ENCODE measurements around the gene TMC1. TPM values are rescaled to one million over a fixed set of nuclear protein-coding genes. Genes with fewer than 3 reads are reported as not detected.

TMC1 gene
- total and polyA plus RNA-seq, 10 of the 15 experiments (the other 5 are each of a cell fraction or from before 2014, with no cell fraction given) = 0.06 to 0.94 (median 0.40) TPM; not detected in 1

DNA sequence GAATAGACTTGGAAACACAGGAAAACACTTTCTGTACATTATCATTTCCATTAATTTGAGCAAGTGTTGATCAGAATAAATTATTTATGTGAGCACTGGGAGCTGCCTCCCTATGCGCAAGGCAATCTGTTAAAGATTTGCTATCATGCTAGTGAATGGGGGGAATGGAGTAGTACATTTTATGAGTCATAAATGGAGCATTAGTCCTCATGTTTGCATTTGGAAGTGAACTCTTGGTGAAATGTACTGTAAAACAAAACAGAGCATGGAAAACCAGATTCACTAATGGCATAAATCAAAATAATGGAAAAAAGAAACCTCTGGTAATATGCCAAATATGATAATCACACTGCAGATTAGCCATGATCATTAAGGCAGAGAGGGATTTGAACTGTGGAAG, 40.5 kb upstream of the TMC1 start:
- ChIA-PET SMC1A (ENCODE audit: uncharacterized antibody, unreplicated experiment) (interaction anchor here (1.1 to 2.0 kb wide), 3 partner anchors 16 to 118 kb away, joined by 3 to 5 read pairs (median 3); no protein-coding TSS in a partner anchor), RAD21 (ENCODE audit: unreplicated experiment) (no interaction called here), POLR2A (interaction anchor here (1.8 to 2.0 kb wide), 2 partner anchors 10 to 29 kb away, joined by 4 to 7 read pairs; no protein-coding TSS in a partner anchor), CTCF (interaction anchor here (1.2 to 1.5 kb wide), 2 partner anchors 15 kb away, joined by 3 to 5 read pairs; no protein-coding TSS in a partner anchor)
- Histone ChIP-seq H3K9me3 (replicated peaks; ENCODE audit: control insufficient read depth, insufficient read depth, low read length) (no peaks in the 10 kb centered on the region; the same call in 2 of the 3 replicates), H3K36me3 (ENCODE audit: control insufficient read depth in 2 of 2, insufficient read depth in 2 of 2, low read length in 1 of 2) (no peaks in the 10 kb centered on the region), H3K4me2 (ENCODE audit: control insufficient read depth, insufficient read depth) (no peak overlapping the region), H3K79me2 (ENCODE audit: control insufficient read depth, insufficient read depth, low read length) (no peaks in the 10 kb centered on the region), H3K4me3 (no peak overlapping the region), H2AFZ (ENCODE audit: control insufficient read depth, low read depth, low read length) (no peak overlapping the region), H3K4me1 (ENCODE audit: control insufficient read depth, insufficient read depth, low read length) (no peaks in the 10 kb centered on the region; the same call in 1 of the 2 replicates), H3K9ac (ENCODE audit: control insufficient read depth, insufficient read depth, low read length) (no peak overlapping the region), H4K20me1 (ENCODE audit: control insufficient read depth, insufficient read depth) (no peaks in the 10 kb centered on the region), H3K27me3 (replicated peaks in 1 of 2; ENCODE audit: control insufficient read depth in 2 of 2, insufficient read depth in 2 of 2, low read length in 1 of 2) (no peaks in the 10 kb centered on the region), H3K27ac (ENCODE audit: control insufficient read depth, insufficient read depth) (no peak overlapping the region)
- 100% methylated on average over 1 of the region's 1 CpG for WGBS (ENCODE audit: insufficient coverage, insufficient replicate concordance, low lambda C conversion rate, missing lambda C conversion rate)
- TF ChIP-seq NFXL1 (IDR thresholded peaks at IDR 0.05; ENCODE audit: borderline replicate concordance) (no peak), POLR2AphosphoS2 (IDR thresholded peaks at IDR 0.05; ENCODE audit: low read depth, low read length) (no peak), IRF4 (IDR thresholded peaks at IDR 0.05; ENCODE audit: low read depth, low read length) (no peak), SUZ12 (IDR thresholded peaks at IDR 0.05; ENCODE audit: unreplicated experiment) (no peak), GATAD2B (conservative IDR thresholded peaks at IDR 0.05; ENCODE audit: low read depth) (no peak), POLR2A (IDR thresholded peaks at IDR 0.05; ENCODE audit: low read depth, low read length) (no peak), ZNF24 (IDR thresholded peaks at IDR 0.05) (no peak)
- TF ChIP-seq, protein P1, sequence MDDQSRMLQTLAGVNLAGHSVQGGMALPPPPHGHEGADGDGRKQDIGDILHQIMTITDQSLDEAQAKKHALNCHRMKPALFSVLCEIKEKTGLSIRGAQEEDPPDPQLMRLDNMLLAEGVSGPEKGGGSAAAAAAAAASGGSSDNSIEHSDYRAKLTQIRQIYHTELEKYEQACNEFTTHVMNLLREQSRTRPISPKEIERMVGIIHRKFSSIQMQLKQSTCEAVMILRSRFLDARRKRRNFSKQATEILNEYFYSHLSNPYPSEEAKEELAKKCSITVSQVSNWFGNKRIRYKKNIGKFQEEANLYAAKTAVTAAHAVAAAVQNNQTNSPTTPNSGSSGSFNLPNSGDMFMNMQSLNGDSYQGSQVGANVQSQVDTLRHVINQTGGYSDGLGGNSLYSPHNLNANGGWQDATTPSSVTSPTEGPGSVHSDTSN (IDR thresholded peaks at IDR 0.05; ENCODE audit: insufficient replicate concordance, low read depth, low read length) = no peak
- TF ChIP-seq, protein P2, sequence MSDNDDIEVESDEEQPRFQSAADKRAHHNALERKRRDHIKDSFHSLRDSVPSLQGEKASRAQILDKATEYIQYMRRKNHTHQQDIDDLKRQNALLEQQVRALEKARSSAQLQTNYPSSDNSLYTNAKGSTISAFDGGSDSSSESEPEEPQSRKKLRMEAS (IDR thresholded peaks at IDR 0.05; ENCODE audit: low read depth, low read length) = no peak
- TF ChIP-seq, protein P3, sequence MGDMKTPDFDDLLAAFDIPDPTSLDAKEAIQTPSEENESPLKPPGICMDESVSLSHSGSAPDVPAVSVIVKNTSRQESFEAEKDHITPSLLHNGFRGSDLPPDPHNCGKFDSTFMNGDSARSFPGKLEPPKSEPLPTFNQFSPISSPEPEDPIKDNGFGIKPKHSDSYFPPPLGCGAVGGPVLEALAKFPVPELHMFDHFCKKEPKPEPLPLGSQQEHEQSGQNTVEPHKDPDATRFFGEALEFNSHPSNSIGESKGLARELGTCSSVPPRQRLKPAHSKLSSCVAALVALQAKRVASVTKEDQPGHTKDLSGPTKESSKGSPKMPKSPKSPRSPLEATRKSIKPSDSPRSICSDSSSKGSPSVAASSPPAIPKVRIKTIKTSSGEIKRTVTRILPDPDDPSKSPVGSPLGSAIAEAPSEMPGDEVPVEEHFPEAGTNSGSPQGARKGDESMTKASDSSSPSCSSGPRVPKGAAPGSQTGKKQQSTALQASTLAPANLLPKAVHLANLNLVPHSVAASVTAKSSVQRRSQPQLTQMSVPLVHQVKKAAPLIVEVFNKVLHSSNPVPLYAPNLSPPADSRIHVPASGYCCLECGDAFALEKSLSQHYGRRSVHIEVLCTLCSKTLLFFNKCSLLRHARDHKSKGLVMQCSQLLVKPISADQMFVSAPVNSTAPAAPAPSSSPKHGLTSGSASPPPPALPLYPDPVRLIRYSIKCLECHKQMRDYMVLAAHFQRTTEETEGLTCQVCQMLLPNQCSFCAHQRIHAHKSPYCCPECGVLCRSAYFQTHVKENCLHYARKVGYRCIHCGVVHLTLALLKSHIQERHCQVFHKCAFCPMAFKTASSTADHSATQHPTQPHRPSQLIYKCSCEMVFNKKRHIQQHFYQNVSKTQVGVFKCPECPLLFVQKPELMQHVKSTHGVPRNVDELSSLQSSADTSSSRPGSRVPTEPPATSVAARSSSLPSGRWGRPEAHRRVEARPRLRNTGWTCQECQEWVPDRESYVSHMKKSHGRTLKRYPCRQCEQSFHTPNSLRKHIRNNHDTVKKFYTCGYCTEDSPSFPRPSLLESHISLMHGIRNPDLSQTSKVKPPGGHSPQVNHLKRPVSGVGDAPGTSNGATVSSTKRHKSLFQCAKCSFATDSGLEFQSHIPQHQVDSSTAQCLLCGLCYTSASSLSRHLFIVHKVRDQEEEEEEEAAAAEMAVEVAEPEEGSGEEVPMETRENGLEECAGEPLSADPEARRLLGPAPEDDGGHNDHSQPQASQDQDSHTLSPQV (IDR thresholded peaks at IDR 0.05) = no peak
- in situ Hi-C loops (cut with MboI) (no loop called here), intact Hi-C loops (cut with micrococcal nuclease; ENCODE audit: unreplicated experiment) (no loop called here)
- FAIRE-seq (no peak), DNase-seq (ENCODE audit: low read depth, low spot score) (no peak), ATAC-seq (no peak)
- no TSS peak for BruUV-seq (replicated peaks)

All from GM12878 (cell line).